Right renal pelvis (tissue), 4 donors: ENCODE measurements around the gene EIF4G2. TPM values are rescaled to one million over a fixed set of nuclear protein-coding genes. Genes with fewer than 3 reads are reported as not detected.

ENCODE experiments used
- DNase-seq, 4 donors: peaks; one replicate each; pipeline ENCODE4 v3.0.0-alpha.2; 2013; ENCODE audit warnings: low read depth in 4 of 4, low spot score in 3 of 4, missing footprints in 1 of 4
- polyA plus RNA-seq, 4 donors: library from polyadenylated mRNA; unstranded; fragments of 120-200 nt; gene quantifications; one replicate each; pipeline ENCODE4 v1.2.1, GENCODE V29; 2013; ENCODE audit not compliant: insufficient read length in 4 of 4

EIF4G2 gene
- polyA plus RNA-seq, 4 donors = 796 to 936 (median 910) TPM

DNA sequence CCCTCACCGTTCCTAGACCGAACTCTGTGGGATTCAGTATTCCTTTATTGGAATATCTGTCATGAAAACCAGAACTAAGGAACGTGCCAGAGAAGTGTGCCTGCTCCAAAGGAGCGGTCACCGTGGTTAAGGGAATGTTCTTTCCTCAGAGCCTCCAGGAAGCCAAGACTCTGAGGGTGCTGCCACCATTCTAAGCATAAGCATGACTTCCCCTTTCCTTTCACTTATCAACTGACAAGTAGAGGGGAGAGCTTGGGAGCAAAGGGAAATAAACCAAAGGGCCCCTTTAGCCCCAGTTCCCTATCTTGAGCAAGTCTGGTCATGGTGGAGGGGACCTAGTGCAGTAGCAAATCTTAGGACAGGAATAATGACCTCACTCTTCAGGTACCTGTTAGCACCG is 30.9 kb downstream of the EIF4G2 start:
- DNase-seq = no peak

DNA sequence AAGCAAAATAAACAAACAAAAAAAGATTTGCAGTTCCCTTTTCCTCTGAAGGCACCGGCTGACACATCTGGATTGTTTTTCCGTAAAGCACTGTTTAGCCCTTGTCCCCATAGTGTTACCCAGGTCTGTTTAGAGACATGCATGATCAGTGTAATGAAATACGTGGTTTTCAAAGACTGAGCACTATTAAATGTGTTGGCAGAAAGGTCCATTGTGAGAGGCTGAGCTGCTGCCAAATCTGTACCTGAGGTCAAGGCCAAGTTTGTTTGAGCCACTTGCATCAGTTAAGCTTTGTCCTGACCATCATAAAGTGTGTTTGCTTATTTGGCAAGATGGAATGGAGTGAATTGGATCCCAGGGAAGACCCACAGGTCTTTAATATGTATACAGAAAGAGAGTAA is 31.3 kb downstream of the EIF4G2 start:
- no peak for DNase-seq

DNA sequence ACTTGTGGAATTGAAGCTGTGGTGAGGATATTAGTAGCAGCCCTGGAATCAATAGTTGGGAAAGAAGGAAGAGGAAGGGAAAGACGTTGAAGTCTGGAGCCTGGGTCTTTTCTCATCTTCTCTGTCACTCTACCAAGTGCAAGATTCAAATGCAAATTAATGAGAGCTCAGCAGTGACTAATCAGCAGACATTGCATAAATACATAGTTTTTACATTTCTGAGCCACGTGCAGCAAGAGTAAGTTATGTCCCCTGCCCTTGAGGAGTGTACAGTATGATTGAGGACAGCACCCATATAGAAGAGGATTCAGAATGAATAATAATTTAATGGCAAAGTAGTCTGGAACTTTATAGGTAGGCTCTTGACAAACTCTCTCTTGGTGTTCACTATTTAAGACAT is 33.9 kb downstream of the EIF4G2 start:
- DNase-seq = no peak

DNA sequence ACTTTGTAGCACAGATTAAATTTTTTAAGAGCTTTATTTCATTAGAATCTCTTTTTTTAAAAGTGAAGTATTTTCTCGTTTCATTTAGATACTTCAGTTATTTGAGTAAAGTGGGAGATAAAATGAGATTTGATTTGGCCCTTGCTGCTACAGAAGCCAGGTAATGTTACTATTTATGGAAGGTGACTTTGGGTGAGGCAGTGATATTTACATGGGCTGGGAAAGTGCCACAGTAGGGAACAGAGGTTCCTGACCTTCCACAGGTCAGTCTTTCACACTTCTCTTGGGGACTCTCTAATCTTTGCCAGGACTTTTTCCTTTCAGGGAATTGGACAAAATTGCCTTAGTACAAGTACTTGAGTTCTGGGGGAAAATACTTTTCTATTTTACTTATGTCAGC is 37.3 kb downstream of the EIF4G2 start:
- no peak for DNase-seq

DNA sequence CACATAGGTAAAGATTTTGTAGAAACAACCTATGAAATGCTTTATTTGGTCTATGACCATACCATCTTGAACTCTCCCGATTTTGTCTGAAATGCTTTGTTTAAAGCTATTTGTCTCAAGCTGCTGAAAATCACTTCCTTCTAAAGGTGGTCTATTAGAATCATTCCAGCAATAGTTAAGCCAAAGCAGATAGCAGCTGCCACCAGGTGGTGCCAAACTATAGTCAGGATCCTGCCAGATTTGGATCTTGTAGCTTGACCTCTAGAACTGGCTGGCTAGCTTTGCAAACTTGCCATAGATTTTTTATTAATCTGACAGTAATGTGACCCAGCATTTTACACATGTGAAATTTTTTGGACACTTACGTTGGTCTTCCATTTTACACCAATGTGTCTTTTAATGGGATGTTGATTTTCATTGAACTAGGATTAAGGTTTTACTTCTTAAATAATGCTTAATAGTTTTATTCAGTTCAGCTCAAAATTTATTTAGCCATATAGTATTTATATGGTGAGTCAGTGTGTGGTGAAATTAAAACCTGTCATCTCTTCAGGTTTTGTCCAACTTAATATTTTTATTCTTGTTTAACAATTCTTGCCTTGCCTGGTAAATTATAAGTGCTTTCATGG is 38.0 kb downstream of the EIF4G2 start:
- DNase-seq = no peak

DNA sequence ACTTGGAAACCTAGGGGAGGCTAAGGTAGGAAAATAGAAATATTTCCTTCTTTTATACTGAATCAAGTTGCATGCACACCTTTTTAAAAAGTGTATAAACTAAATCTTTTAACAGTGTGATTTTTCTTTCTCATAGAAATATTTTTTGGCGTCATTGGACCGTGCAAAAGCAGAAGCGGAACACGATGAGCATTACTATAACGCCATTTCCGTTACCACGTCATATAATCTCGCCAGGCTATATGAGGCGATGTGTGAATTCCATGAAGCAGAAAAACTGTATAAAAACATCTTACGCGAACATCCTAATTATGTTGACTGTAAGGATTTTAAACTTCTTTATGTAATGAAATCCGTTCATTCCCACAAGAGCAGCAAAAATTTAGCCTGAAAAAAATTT is 44.3 kb downstream of the EIF4G2 start:
- no peak for DNase-seq

DNA sequence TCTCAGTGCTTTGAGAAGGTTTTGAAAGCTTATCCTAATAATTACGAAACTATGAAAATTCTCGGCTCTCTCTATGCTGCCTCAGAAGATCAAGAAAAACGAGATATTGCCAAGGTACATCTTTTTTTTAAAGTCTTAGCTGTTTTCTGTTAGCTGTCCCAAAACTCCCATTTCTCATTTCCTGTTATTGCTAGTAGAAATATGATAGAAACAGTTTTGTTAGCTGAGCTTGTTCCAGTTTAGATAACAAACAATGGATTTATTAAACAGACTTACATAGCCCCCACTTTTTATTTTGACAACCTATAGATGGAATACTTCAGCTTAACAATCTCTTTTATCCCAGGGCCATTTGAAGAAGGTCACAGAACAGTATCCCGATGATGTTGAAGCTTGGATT is 45.0 kb downstream of the EIF4G2 start:
- DNase-seq = no peak

DNA sequence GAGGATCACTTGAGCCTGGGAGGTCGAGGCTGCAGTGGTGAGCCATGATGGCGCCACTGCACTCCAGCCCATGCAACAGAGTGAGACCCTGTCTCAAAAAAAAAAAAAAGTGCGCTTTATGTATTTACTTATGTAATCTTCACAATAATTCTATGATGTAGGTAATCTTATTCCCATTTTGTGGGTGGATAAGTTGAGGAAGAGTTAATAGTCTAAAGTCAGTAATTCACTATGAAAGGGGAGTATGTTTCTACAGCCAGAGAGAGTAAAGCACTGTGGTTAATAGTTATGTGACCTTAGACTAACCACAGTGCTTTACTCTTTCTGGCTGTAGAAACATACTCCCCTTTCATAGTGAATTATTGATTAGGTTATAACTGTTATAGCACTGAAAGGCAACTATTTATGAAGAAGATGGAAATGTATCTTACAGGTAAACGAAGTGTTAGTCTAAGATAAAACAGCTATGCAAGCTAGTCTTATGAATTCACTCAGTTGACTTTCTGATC is 45.8 kb downstream of the EIF4G2 start:
- no peak for DNase-seq

DNA sequence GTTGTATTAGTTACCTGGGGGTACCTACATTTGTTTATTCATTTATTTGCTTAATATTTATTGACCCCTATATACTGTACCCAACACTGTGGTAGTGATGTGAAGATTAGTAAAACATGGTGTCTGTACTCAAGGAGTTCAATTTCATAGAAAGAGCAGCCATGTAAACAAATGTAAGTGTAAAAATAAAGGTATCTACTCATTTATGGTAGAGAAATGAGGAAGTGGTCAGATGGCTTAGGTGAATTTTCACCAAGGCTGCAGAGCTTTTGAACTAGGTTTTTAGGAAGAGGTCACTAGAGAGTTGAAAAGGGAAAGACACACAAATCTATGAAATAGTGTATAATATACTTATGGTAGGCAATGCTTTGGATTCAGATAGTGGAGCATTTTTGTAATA is 46.5 kb downstream of the EIF4G2 start:
- no peak for DNase-seq

DNA sequence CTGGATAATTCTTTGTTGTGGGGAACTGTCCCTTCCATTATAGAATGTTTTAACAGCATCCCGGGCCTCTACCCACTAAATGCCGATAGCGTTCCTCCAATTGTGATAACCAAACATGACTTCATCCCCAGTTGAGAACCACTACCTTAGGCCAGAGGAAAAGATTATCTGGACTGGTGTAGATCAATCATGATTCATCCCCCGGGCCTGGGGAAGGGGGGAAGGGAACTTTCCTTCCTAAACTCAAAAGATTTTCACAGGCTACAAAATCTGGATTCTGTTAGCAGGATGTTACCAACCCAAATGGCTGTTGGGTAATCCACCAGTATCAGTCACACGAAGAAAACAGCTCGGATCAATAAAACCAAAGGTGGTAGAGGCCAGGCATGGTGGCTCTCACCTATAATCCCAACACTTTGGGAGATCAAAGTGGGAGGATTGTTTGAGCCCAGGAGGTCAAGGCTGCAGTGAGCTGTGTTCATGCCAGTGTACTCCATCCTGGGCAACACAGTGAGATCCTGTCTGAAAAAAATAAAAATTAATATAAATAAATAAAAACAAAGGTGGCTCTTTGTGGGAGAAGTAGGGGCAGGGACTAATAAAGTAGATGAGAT is 47.5 kb downstream of the EIF4G2 start:
- no peak for DNase-seq

DNA sequence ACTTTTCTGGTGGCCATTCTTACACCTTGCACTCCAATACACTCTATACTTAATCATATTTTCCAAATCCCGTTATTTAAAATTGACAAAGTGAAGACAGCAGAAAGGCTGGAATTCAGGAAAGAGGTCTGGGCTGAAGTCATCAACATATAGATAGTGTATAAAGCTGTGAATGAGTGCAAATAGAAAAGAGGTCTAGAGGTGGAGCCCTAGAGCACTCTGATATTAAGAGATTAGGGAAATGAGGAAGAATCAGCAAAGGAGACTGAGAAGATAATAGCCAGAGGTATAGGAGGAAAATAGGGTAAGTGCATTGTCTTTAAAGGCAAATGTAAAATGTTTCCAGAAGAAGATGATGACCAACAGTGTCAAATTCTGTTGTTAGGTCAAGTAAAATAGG is 49.8 kb downstream of the EIF4G2 start:
- DNase-seq = no peak

DNA sequence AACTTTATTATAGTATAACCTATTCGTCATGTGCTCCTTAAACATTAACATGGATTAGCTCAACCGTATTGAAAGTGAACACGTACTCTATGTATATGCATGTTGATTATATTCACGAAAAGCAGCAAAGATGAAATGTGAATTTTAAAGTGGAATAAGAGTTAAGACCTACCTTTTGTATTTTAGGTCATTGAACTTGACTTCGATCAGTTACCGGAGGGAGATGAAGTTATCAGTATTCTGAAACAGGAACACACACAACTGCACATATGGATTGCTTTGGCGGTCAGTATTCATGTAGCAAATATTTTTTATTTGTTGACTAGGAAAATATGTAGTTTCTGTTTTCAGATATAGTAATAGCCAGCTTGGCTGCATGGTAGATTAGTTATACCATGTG is 56.2 kb downstream of the EIF4G2 start:
- no peak for DNase-seq

DNA sequence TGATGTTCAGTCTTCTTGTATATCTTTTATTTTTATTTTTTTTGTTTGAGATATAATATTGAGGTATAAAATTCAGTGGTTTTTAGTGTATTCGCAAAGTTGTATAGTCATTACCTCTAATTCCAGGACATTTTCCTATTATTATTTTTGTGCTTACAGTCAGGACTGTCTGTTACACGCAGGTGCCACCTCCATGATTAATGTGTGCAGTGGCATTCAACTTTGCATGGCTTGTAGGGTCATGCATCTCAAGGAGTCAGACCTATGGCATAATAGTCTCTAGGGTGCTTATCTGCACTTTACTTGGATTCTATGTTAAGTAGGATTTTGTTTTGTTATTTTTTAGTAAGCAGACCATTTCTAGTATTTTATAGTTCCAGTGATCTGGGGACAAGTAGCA is 56.7 kb downstream of the EIF4G2 start:
- no peak for DNase-seq

DNA sequence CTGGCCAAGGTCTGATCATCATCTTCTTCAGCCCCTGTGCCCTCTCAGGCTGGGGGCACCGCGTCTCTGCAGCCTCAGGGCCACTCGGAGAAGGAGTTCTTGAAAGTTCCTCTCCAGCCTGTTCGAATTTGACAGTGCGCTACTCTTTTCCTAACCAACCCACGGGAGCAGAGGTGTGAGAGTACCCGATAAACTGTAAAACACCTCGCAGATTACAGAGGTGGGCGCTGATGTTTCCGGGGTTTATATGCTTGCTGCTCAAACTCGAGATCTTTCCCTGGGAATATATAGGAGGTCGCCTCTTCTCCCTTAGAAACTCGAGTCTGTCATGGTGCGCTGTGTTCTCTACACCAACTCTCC is 57.2 kb downstream of the EIF4G2 start:
- no peak for DNase-seq

DNA sequence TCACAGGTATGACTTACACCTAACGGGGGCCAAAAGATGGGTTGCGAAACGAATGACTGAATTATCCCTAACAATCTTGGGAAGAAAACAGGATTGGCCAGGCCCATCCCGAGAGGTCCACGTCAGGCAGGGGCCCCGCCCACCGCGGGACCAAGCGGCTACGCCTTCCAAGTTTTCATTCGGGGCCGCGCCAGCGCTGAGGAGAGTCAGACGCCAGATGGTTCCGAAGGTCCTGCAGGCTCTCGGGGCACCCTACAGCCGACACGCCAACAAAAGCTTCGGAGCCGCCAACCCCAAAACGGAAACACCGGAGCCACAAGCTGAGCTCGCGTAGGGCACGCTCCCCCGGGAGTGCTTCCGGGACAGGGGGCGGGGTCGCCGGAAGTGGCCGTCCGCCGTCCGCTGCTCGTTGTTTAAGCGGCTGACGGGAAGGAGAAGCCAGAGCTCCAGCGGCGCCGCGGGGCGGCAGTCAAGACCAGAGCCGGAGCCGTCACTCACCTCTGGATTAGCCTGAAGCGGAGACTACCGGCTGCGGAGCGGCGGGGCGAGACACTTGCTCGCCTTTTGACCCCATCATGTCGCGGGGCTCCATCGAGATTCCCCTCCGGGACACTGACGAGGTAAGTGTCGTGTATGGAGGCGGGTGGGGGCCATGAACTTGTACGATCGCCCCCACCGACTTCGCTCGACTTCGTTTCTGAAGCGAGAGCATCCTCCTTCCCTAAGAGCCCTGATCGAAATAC is 57.7 kb downstream of the EIF4G2 start, which contains the start of gene CTR9:
CTR9 (plus strand) TSS at position 409 of the 743 bp plus-strand sequence; CDS start at position 576, 167 bp downstream.
- DNase-seq = peak; percentile 82 to 89 (median 86)

DNA sequence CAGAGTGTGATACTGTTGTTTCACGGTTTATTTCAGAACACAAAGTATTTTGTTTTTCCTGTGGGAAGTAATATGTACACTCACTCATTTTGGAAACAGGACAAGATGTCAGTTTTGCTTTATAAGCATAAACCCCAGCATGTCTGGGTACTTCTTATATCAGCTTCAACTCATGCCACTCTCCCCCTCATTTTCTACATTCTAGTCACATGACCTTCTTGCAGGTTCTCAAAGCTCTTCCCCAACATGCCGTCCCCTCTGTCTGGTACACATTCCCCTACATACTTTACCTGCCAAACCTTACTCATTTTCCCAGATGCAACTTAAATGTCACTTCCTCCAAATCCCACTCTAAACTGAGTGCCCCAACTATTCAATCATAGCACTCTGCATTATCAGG is 59.2 kb downstream of the EIF4G2 start:
- DNase-seq = no peak

DNA sequence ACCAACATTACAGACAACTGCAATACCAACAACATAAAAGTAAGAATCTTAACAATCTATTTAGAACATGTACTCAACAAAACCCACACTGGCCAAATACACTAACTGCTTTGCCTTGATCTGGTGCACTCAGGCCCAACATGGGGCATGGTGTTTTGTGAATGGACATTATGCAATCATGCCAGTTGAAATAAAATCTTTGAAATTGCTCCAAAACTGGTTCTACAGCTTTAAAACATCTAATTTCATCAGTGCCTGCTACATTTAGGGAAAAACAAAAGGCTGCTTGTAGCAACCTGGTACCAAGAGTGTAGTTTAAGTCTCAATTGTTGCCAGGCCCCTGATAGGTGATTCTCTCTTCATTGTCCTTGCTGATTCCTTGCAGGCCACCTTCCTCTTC is 61.0 kb downstream of the EIF4G2 start:
- no peak for DNase-seq

Other genes starting within 250 kb of the EIF4G2 start
- 10 to 100 TPM; 54.7 to 94.4 (median 65.5) TPM for gene LYVE1, start 240.3 kb downstream of the EIF4G2 start, polyA plus RNA-seq
- gene IRAG1, start 115.2 kb downstream of the EIF4G2 start, polyA plus RNA-seq = 10 to 100 TPM in 1 of 4 donors, 1 to 10 TPM in 3; 8.7 to 12.9 (median 9.7) TPM
- gene CTR9, start 57.7 kb downstream of the EIF4G2 start, polyA plus RNA-seq = 10 to 100 TPM; 59.1 to 73.0 (median 68.0) TPM
- gene ZBED5, start 49.1 kb upstream of the EIF4G2 start, polyA plus RNA-seq = 100 to 1,000 TPM in 3 of 4 donors, 10 to 100 TPM in 1; 99.6 to 122 (median 119) TPM